HEK293 (cell line): ENCODE measurements around the gene TMEM238L.

ENCODE experiments used
- ZFP3 ChIP-seq: fragments of 450-650 bp; formaldehyde crosslinking; IDR thresholded peaks from 2 replicates; pipeline ENCODE4 v1.5.1; 2016; ENCODE audit warnings: low read depth, missing biosample characterization, missing genetic modification characterization
- ZNF350 ChIP-seq: fragments of 450-650 bp; formaldehyde crosslinking; IDR thresholded peaks from 2 replicates; pipeline ENCODE4 v1.5.0; 2017; ENCODE audit warnings: missing biosample characterization, mild to moderate bottlenecking, missing genetic modification characterization
- ZNF416 ChIP-seq: fragments of 450-650 bp; formaldehyde crosslinking; IDR thresholded peaks from 2 replicates; pipeline ENCODE4 v1.5.1; 2016; ENCODE audit warnings: missing biosample characterization, missing genetic modification characterization
- ZNF530 ChIP-seq: fragments of 450-650 bp; formaldehyde crosslinking; IDR thresholded peaks from 2 replicates; pipeline ENCODE4 v1.5.1; 2016; ENCODE audit warnings: low read depth, missing biosample characterization, missing genetic modification characterization
- ZNF549 ChIP-seq: fragments of 450-650 bp; IDR thresholded peaks from 2 replicates; pipeline ENCODE4 v1.5.1; 2018; ENCODE audit warnings: missing biosample characterization, missing genetic modification characterization, mild to moderate bottlenecking, inconsistent platforms, moderate library complexity
- TF ChIP-seq, protein P1 (sequence below): fragments of 450-650 bp; formaldehyde crosslinking; IDR thresholded peaks from 2 replicates; pipeline ENCODE4 v1.5.1; 2016; ENCODE audit warnings: missing biosample characterization, missing genetic modification characterization
- TF ChIP-seq, protein P2 (sequence below): fragments of 450-650 bp; formaldehyde crosslinking; IDR thresholded peaks from 2 replicates; pipeline ENCODE4 v1.5.1; 2016; ENCODE audit warnings: missing biosample characterization, missing genetic modification characterization

DNA sequence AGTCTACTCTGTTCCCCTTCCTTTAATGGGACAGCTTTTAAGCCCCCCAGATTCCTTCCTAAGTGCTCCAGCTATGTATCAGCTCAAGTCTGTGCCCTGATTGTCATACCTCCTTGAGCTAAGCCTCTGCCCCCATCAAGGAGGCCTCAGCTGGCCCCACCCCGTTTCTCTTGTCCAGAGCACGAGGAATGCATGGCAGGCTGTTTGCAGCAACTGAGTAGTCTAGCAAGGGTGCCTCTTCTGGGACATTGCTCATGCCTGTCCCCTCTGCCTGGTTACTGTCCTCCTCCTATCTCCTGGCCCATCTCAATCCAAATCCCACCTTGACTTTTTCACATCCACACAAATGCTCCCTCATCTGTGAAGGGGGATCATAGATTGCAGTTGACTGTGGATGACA is 46.3 kb downstream of the TMEM238L start:
- TF ChIP-seq, protein P1, sequence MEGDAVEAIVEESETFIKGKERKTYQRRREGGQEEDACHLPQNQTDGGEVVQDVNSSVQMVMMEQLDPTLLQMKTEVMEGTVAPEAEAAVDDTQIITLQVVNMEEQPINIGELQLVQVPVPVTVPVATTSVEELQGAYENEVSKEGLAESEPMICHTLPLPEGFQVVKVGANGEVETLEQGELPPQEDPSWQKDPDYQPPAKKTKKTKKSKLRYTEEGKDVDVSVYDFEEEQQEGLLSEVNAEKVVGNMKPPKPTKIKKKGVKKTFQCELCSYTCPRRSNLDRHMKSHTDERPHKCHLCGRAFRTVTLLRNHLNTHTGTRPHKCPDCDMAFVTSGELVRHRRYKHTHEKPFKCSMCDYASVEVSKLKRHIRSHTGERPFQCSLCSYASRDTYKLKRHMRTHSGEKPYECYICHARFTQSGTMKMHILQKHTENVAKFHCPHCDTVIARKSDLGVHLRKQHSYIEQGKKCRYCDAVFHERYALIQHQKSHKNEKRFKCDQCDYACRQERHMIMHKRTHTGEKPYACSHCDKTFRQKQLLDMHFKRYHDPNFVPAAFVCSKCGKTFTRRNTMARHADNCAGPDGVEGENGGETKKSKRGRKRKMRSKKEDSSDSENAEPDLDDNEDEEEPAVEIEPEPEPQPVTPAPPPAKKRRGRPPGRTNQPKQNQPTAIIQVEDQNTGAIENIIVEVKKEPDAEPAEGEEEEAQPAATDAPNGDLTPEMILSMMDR (tag by site-specific recombination), result no peak
- no peak for TF ChIP-seq ZFP3
- TF ChIP-seq ZNF350 (tag by site-specific recombination), result no peak
- TF ChIP-seq, protein P2, sequence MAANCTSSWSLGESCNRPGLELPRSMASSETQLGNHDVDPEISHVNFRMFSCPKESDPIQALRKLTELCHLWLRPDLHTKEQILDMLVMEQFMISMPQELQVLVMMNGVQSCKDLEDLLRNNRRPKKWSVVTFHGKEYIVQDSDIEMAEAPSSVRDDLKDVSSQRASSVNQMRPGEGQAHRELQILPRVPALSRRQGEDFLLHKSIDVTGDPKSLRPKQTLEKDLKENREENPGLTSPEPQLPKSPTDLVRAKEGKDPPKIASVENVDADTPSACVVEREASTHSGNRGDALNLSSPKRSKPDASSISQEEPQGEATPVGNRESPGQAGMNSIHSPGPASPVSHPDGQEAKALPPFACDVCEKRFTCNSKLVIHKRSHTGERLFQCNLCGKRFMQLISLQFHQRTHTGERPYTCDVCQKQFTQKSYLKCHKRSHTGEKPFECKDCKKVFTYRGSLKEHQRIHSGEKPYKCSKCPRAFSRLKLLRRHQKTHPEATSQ, result no peak
- no peak for TF ChIP-seq ZNF530 (tag by site-specific recombination)
- TF ChIP-seq ZNF549 (tag by site-specific recombination), result no peak
- no peak for TF ChIP-seq ZNF416
